ENCODE measurements around the gene RTN4RL2.
A peak's percentile ranks its signal among the peaks of the same experiment; 100 is the strongest.

Gene RTN4RL2

DNA sequence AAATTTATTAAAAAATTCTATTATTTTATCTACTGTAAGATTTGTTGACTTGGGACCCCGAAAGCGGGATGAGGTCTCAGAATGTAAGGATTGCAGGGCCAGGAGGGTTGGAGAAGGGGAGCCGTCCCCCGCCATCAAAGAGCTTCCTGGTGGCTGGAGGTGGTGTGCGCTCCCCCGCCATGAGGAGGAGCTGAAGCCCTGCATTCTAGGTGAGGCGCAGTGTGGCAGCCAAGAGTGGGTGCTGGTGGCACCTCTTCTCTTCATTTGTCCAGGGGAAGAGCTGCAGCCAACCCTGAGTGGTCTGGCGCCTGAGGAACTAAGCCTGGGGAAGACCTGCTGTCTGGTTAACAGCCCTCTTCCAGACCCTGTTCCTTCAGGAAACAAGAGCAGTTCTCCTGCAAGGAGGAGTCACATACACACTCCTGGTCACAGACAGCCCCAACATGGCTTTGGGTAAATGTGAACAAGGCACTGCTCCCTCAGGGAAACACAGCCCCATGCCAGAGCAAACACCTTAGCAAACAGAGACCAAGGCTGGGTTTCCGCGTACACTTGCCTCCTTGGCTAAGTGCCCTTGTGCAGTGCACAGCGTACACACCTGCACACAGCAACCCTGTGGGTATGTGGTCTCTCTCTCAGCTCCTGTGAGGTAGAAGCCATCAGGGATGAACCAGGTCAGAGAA, 17.3 kb downstream of the RTN4RL2 start:
- TF ChIP-seq, protein P1, sequence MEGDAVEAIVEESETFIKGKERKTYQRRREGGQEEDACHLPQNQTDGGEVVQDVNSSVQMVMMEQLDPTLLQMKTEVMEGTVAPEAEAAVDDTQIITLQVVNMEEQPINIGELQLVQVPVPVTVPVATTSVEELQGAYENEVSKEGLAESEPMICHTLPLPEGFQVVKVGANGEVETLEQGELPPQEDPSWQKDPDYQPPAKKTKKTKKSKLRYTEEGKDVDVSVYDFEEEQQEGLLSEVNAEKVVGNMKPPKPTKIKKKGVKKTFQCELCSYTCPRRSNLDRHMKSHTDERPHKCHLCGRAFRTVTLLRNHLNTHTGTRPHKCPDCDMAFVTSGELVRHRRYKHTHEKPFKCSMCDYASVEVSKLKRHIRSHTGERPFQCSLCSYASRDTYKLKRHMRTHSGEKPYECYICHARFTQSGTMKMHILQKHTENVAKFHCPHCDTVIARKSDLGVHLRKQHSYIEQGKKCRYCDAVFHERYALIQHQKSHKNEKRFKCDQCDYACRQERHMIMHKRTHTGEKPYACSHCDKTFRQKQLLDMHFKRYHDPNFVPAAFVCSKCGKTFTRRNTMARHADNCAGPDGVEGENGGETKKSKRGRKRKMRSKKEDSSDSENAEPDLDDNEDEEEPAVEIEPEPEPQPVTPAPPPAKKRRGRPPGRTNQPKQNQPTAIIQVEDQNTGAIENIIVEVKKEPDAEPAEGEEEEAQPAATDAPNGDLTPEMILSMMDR (IDR thresholded peaks at IDR 0.05; ENCODE audit: low read depth, low read length, missing control alignments), result no peak
- no peak overlapping the region for H3K4me3 ChIP-seq (ENCODE audit: low read depth, low read length)
- DNase-seq (ENCODE audit: low read depth), result no peak
- in situ Hi-C loops (cut with HindIII; ENCODE audit: low sequenced_read_pairs), result no loop called here

DNA sequence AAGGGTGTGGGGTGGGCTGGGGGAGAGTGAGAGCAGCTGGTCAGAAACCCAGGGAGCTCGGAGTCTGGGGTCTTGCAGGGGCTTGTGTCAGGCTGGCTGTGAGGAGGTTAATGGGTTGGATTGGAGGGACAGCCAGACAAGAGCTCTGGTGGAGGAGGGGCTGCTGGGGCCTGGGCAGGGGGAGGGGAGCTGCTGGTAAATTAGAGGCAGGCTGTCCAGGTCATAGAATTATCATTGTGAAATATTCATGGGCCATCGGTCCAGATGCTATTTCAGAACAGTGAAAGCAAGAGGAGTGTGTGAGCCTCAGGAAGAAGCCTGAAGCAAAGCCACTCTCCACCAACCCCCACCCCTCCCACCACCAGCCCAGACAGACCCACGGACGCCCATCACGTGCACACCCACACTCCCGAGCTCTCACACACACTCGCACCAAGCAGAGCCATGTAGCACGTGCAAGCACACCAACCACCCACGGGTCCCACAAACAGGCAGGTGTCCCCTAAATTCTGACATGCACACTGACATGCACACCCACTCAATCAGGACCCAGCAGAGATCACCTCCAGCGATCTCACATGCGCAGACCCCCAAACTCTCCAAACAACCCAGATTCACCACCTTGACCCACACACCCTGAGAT, 18.8 kb downstream of the RTN4RL2 start:
- TF ChIP-seq, protein P1 (IDR thresholded peaks at IDR 0.05; ENCODE audit: low read depth, low read length, missing control alignments), result no peak
- DNase-seq (ENCODE audit: low read depth), result no peak
- no peak overlapping the region for H3K4me3 ChIP-seq (ENCODE audit: low read depth, low read length)
- in situ Hi-C loops (cut with HindIII; ENCODE audit: low sequenced_read_pairs), result no loop called here

DNA sequence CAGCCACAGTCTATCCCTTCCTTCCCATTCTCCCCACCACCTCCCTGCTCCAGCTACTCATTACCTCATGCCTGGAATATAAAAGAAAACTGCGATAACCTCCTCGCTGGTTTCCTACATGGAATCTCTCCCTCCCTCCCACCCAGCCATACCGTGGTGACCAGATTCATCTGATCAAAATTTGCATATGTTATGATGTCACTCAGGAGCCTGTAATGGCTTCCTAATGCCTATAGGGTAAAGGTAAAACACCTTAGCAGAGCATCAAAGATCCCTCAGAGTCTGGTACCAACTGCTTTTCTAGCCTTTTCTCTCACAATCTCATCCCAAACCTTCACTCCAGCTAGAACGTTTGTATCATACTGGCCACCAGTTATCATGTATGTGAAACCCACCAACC, 19.6 kb downstream of the RTN4RL2 start:
- DNase-seq (ENCODE audit: low read depth), result no peak
- H3K4me3 ChIP-seq (ENCODE audit: low read depth, low read length), result no peak overlapping the region
- in situ Hi-C loops (cut with HindIII; ENCODE audit: low sequenced_read_pairs), result no loop called here
- TF ChIP-seq, protein P1 (IDR thresholded peaks at IDR 0.05; ENCODE audit: low read depth, low read length, missing control alignments), result no peak

DNA sequence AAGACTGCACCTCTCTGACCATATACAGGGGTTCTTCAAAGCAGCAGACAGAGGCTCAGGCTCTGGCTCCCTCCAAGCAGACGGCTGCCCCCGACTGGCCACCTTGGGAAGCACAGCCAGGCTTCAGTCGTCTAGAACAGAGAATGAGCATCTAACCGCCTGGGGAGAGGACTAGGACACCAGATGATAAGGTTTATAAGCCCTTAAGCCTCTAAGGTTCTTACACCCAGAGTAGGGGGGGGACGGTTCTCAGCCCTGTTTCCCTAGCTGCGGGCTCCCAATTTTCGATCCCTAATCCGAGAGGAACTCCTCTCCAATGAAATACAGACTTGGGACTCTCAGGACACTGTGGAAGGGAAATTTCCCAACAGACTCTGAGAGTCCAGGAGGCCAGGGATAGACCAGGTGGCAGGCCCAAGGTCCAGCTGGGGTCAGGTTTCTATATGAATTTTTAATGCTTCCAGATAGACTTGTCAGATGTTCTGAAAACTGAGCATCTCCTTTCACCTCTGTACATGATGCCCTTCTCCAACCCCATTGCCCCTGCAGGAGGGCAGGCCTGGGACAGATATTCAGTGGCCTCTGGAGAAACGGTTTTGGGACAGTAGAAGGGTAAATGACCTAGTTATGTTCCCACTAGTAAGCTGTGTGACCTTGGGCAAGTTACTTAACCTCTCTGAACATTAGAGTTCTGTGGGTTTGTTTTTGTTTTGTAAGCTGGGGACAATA, 20.2 kb downstream of the RTN4RL2 start:
- no peak overlapping the region for H3K4me3 ChIP-seq (ENCODE audit: low read depth, low read length)
- in situ Hi-C loops (cut with HindIII; ENCODE audit: low sequenced_read_pairs), result no loop called here
- DNase-seq (ENCODE audit: low read depth), result no peak
- TF ChIP-seq, protein P1 (IDR thresholded peaks at IDR 0.05; ENCODE audit: low read depth, low read length, missing control alignments), result peak; percentile 81

DNA sequence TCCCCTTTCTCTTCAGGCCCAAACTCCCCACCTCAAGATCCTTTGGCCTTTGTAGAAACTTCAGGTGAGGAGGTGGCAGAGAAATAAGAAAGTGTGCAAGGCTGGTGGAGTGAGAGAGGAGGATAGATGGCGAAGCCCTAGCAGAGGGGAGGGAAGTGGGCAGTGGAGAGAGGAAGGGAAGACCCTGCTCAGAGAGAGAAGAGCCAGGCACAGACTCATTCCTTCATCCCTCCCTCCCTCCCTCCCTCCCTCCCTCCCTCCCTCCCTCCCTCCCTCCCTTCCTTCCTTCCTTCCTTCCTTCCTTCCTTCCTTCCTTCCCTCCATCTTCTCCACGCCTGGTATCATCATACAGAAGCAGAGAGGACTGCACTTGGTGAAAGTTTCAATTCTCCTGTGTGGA, 21.0 kb downstream of the RTN4RL2 start:
- in situ Hi-C loops (cut with HindIII; ENCODE audit: low sequenced_read_pairs), result no loop called here
- H3K4me3 ChIP-seq (ENCODE audit: low read depth, low read length), result no peak overlapping the region
- no peak for DNase-seq (ENCODE audit: low read depth)
- TF ChIP-seq, protein P1 (IDR thresholded peaks at IDR 0.05; ENCODE audit: low read depth, low read length, missing control alignments), result no peak

DNA sequence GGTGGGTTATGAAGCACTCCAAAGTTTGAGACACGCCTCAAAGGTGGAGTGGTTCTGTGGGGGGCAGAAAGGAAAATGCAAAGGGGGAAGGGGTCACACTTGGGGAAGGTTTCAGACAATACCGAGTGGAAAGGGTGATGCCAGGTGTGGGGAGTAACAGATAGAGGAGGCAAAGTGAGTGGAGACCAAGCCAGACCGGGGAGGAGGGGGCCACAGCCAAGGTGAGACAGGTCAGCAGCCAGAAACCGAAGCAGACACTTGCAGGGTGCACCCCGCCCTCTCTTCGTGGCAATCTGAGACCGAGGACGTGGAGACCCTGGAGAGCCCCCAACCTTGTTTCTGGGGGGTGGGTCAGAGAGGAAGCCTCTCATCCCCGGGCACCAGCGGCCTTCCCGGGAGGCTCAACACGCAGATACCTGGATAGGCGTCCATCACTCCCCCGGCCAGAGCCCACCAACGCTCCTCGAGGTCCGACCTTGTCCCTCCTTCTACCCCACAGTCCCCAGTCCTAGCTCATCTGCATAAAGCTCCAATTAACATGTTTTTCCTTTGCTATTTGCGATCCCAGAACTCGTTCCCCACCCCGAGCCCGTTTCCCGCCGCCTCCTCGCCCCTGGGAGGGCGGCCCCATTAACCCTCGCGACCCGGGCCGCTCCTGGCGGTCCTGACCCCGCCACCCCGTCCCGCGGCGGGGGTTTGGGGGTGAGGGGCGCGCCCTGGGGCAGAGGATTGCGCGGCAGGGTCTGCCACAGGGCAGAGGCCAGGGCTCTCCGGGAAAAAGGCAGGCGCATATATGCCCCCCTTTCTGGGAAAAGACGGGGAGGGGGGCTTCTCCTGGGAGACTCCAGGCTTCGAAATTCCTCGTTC, 21.8 kb downstream of the RTN4RL2 start:
- TF ChIP-seq, protein P1 (IDR thresholded peaks at IDR 0.05; ENCODE audit: low read depth, low read length, missing control alignments), result no peak
- in situ Hi-C loops (cut with HindIII; ENCODE audit: low sequenced_read_pairs), result no loop called here
- peak overlapping the region; percentile 34 for H3K4me3 ChIP-seq (ENCODE audit: low read depth, low read length)
- DNase-seq (ENCODE audit: low read depth), result no peak
